AML-193 (cell line): ENCODE results near the gene CACNA1E.
"Not testable (repeated sequence)": the region's sequence is repeated elsewhere in the genome, so short reads cannot be mapped to it uniquely, and the experiment has no call there.

Experiments
- DNase-seq, 2 experiments: peaks; one replicate each; lab custom pipeline; 2025; lab: John Stamatoyannopoulos, UW

The CACNA1E gene

GRCh38 chr1:181812208-181812607, 328.9 kb downstream of the CACNA1E start:
- no peak for DNase-seq

- DNase-seq = no peak
These were observed 329.9 kb downstream of the CACNA1E start for GRCh38 chr1:181813266-181813665.

DNA sequence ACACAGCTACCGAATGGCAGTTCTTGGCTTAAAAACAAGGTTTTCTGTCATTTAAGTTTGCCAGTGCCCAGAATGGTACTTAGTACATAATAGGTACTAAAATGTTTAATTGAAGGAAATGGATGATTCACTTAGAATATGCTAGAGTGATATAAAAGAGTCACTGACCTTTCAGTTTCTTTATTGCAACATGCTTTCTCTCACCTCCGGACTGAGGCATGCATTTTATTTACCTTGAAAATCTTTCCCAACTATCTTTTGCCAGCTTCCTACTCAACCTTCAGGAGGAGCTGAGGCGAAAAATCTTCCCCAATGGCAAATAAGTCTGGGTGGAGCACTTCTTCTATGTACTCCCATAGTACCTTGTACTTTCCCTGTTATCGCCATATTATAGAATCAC, 333.3 kb downstream of the CACNA1E start:
- no peak for DNase-seq

GRCh38 chr1:181817091-181817490, 333.8 kb downstream of the CACNA1E start:
- DNase-seq = no peak

- no peak for DNase-seq
These were observed 335.1 kb downstream of the CACNA1E start for GRCh38 chr1:181818459-181818858.

GRCh38 chr1:181818943-181819342, 335.6 kb downstream of the CACNA1E start:
- DNase-seq = no peak

DNA sequence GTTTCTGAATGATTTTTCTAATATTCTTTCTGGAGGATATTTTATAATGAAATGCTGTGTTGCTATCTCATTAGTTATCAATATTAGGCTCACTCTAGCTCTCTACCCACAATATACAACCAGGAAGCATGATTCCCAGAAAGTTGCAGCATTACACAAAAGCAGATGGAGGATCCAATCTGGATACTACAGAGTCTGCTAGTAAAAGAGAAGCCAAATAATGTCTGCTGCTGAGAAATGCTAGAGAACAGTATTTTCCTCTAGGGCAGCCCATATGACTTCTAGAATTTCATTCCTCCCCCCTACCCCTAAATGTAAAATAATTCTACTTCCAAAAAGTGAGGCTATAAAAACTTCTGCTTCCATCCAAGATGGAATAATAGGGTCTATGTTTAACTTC, 338.4 kb downstream of the CACNA1E start:
- no peak for DNase-seq

GRCh38 chr1:181832173-181832880, 349.0 kb downstream of the CACNA1E start:
- not testable (repeated sequence) for DNase-seq

GRCh38 chr1:181846001-181846645, 362.8 kb downstream of the CACNA1E start:
- DNase-seq = no peak

GRCh38 chr1:181846681-181847080, 363.4 kb downstream of the CACNA1E start:
- DNase-seq = no peak

DNA sequence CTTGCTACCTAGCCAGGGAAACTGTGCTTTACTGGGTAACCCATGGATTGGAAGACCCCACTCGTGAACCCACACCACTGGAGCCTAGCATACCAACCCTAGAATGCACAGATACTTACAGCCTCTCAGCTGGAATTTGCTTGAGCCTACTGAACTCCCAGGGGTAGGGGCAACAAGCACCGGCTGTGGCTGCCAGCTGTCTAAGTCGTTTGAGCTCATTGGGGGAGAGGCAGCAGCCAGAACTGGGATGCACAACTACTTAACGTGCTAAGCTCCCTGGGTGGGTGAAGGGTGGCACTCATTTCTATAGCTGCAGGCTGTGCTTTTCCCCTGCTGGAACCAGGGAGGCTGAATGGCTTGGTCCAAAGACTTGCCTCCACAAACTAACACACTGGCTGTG, 365.8 kb downstream of the CACNA1E start:
- DNase-seq = no peak

DNA sequence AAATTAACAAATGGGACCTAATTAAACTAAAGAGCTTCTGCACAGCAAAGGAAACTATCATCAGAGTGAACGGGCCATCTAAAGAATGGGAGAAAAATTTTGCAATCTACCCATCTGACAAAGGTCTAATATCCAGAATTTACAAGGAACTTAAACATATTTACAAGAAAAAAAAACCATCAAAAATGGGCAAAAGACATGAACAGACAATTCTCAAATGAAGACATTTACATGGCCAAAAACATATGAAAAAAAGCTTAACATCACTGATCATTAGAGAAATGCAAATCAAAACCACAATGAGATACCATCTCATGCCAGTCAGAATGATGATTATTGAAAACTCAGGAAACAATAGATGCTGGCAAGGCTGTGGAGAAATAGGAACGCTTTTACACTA, 370.9 kb downstream of the CACNA1E start:
- not testable (repeated sequence) for DNase-seq

- no peak for DNase-seq
These were observed 372.1 kb downstream of the CACNA1E start for GRCh38 chr1:181855380-181855779.
